GM19043 (cell line): ENCODE measurements around the gene SLC10A2.

Experiments used
- ATAC-seq: cut with Tn5 transposase; IDR thresholded peaks from one replicate; pipeline ENCODE4 v1.9.1; 2021; ENCODE audit warnings: low read depth; ENCODE audit not compliant: unreplicated experiment

The SLC10A2 gene

DNA sequence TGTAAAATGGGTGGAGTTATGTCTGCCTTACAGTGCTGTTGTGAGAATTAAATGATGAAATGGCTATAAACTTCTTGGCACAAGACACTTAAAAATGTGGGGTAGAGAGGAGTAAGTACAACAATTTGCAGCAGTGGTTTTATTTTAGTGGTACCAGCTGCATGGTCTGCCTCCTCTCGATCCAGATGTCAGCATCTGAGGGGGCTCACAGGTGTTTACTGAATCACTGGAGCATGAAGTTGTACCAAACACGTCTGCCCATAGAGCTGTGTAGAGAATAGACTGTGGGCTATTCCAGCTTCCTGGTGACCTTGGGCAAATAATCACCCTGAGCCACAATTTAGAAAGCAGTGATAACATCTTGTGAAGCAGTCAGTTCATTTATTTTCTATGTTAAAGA is 11.1 kb downstream of the SLC10A2 start:
- ATAC-seq: no peak

DNA sequence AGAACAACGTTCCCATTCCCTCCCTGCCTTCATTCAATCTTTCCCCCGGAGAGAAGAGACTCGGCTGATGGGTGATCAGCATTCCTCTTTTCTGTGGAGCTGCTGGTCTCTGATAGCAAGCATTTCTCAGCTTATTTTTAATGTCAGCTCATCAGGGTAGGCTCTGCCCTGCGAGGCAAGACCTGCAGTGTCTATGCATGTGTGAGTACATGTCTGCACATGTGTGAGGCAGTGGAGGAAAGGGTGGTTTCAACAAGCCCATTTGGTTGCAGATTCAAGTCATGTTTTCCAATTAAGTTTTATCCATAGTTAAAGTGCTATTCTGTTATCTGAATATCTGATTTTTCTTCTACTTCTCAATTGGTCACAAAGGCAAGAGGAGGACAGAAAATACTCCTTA is 19.5 kb downstream of the SLC10A2 start:
- no peak for ATAC-seq

DNA sequence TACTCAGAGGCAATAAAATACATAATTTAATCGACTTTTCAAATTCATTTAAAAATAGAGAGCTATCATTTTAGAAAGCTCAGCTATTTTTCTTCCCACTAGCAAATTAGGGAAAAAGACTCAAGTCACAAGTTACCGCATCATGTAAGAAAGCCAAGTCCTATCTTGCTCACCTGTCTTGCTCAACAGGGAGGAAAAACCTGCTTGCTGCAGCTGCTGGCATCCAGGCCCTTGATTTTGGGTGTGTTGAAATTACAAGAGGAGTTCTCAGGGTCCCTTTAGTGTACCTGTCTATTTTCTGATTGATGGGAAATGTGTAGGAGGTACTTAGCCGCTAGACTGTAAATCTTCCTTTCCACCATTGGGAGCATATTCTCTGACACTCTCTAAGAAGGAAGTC is 22.2 kb downstream of the SLC10A2 start:
- no peak for ATAC-seq

DNA sequence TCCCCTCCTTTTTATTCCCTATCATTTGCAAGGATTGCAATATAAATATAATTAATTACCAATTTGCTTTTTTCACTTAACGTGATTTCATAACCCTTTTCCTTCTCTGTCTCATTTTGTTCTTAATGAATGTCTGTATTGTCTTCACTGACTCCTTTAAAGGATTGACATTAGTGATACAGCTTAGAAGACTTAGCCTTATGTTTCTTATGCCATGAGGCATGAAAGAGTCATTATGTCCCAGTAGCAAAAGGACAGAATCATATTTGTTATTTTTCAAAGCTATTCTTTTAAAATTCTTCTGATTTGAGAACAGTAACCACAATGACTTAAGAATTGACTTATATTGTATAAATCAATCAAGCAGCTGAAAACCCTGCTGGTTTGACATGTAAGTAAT is 26.2 kb downstream of the SLC10A2 start:
- no peak for ATAC-seq

DNA sequence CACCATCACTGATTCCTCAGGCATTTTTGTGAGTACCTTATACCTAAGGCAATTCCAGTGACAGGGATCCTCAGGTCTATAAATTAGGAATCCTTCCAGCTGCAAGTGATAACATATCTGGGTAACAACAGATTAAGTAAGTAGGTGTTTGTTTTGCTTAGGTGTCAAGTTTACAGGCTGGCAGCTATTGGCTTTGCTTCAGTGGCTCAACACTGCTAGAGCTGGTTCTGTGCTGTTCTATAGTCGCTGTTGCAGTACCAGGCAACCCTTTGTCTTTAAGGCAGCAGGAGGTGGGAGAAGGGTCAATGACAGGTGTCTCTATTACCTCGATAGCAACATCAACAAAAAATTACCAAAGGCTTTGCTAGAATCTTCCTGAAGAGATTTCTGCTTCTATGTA is 27.0 kb downstream of the SLC10A2 start:
- ATAC-seq: no peak

DNA sequence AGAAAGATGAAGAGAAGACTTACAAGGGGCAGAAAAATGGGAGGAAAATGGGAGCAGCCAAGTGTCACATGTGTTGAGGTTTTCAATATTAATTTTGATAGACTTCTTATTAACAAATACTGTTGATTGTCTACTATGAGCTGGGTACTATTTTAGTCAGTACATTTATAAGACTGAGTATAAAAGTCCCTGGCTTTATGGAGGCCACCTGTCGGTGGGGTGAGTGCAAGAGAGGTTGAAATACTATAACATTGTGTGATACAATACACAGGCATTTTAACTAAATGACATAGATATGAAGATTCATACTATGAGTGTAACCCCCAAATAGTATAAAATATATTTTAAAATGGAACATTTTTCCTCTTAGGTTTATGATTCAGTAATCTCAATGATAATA is 29.9 kb downstream of the SLC10A2 start:
- ATAC-seq: no peak

DNA sequence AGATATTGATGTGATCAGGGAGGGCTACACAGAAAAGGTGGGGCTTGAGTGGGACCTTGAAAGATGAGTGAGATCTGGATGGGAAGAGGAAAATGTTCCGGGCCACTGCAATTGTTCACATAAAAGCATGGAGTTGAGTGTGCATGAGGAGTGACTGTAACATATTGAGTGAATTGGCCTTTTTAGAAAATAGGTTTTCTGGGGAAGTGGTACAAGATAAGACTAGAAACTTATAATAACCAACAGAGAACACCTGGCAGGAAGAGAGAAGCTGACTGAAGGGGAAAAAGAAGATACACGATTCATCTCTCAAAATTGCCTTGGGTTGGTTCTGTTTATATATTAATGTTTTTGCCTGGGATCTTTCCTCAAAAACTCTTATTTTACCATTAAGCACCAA is 32.2 kb downstream of the SLC10A2 start:
- ATAC-seq: no peak

DNA sequence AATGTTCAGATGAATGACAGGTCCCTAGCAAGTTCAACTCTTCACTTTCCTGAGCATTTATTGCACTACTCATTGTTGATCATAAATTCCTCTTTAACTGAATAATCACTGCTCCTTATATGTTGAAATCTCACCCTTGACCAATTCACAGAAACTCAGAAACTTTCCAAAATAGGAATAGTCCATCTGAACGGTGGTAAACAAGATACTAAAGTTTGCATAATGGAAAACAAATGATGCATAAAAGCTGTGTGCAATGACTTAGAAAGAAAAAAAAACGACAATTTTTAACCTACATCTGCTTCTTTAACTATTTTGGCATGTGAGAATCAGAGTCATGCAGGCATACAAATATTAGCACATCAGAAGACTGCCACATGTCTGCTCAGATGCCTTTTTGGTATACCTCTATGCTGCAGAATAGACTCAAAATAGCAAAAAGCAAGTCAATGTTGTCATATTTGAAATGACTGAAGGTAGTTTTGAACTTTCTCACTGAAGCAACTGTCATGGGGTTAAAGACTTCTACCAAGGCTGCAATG is 34.8 kb downstream of the SLC10A2 start:
- ATAC-seq: peak; percentile 86

DNA sequence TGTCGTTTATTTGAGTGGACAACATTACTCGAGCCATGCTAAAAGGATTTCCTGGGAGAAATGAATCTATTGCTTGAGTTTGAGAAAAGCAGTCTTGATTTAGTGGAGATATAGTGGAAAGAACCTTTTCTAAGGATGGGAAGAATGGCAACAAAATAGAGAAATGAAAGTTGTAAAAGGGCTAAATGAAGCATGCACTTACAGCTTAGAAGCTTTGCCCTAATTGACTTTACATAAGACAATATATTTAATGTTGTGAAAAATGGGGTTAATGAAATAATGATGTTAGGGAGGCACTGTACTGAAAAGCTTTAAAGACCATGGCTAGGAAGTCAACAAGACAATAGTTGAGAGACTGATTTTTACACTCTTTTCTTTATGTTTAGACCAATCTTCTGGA is 35.4 kb downstream of the SLC10A2 start:
- no peak for ATAC-seq

DNA sequence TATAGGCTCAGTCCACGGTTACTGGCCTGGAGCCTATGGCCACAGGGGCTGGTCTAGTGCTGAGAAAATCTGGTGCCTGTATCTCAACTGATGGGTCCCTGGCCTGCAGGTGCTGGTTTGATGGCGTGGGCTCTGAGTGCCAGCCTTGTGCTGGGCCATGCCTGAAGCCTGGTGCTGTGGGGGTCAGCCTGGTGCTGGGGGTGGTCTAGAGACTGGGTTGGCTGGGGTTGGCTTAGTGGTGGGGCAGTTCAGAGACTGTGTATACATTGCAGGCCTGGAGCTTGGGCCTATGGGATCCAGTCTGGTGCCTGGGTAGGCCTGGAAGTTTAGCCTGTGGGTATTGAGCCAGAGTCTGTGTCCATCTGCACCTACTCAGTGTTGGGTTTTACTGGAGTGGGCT is 36.4 kb downstream of the SLC10A2 start:
- ATAC-seq: no peak

DNA sequence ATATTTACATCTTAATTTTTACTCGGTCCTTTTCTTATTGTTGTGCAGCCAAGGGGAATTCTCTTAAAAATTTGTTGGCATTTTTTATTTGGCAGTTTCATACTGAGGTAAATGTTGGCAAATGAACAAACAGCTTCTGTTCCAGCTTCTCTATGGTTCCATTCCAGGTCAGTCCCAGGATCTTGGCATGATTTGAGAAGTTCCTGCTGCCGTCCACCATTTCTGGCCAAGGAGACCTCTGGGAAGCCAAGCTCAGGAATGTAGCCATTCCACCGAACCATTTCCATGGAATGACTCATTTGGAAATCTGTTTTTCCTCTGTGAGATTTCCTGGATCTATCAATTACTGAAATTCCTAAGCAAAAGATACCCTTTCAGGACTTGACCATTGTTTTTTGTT is 43.9 kb downstream of the SLC10A2 start:
- ATAC-seq: no peak

DNA sequence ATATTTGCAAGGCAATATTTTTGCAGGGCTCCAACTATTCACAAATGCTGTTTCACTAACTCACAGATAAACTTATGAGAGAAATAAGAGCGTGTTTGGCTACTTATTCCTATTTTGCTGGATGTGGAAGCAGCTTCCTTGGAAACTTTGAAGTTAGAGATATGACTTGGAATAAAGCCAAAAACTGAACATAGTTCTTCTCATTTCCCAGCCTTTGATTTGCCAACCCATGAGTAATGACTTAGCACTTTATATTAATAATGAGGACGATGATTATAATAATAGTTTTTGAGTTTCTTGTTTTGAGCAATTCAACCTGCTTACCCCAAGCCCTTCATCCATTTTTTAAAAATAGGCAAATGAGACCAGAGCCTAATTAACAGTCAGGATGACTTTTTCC is 47.7 kb downstream of the SLC10A2 start:
- ATAC-seq: no peak

DNA sequence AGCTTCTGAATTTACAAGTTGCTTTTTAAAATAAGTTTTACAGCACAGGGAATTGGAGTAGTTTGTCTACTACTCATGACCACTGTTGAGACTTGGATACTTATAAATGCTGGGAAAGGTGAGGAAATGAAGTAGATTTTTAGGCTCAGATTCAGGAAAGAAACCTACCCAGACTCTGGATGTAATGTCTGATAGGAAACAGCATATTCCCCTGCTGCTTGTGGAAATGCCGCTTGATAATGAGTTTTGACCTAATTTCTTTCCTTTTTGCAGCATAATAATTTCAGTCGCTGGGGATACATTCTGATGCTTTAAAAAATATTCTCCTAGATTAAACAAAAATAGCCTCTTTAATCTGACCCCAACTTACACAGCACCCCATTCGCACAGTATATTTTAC is 53.6 kb downstream of the SLC10A2 start:
- no peak for ATAC-seq

DNA sequence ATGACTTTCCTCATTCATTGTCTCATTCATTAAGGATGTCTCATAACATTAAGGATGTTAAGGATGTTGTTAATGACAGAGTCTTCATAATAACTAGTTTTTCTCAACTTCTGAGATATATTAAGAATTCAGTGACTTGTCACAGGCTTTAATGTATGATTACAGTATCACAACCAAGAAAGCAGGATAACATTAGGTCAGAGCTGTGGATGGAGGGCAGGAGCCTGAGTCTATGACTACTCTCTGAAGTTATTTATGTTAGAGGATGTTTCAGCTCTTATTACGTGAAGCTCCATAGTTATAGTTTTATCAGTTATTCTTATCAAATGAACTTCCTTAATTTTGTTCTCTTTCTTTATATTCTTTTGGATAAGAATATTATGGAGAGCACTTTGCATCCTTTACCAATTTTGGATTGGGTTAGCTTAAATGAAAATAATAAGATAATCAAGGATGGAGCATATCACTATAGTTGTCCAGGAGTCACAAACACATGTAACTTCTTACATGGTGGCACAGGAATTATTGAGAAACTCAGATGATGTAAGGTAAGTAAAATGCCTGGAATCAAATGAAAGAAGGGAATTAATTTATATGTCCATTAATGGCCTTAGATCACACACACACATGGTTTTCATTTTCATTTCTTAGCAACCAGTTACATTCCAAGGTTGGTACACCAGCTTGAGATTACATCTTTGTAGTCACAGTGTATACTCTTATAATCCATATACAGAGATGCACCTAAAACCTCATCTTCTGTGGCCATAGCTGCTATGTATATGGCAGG is 57.0 kb downstream of the SLC10A2 start:
- no peak for ATAC-seq

DNA sequence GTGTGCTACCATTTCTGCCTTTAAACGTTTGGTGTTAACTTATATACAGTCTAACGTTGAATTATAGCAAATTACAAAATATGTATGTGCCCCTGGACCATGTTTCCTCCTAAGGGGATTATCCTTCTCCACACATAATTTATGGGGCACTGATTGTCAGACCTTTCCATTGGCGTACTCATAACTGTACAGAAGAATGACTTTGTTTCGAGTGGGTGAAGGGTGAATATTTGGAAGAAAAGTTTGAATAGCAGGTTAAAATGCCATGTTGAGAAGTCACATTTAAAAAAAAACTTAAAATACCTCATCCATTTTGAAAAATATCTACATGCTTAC is 58.8 kb downstream of the SLC10A2 start:
- ATAC-seq: peak; percentile 27

DNA sequence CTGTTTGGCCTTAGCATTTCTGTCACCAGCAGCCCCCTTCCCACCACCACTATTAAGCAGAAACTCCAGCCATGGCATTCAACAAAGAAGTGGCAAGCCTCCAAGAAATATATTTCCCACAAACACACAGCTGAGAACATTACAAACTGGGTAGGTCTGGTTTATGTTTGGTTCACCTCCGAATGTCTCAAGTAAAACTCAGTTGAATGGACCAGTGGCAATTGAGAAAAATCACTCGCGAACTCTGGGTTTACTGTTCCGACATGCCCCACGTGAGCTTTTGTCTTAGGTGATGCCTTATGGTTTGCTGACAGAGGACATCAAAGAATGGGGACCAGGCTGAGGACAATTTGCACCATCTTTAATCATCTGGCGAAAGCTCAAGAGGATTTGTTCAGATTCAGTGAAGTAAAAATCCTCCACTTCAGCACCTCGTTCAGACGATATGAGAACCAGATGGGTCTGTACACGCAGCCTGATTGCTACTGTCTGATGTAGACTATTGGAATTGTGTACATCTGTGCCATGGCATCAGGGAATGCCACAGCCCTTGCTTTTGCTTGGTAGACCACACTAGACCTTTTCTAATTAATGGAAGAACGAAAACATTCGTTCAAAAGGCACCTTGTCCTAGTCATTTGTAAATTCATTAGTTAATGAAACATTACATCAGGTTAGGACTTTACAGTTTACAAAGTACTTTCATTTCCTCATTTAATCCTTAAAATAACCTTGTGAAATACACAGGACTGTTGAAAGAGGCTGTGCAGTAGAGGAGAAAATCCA is 59.4 kb downstream of the SLC10A2 start:
- peak; percentile 90 for ATAC-seq

DNA sequence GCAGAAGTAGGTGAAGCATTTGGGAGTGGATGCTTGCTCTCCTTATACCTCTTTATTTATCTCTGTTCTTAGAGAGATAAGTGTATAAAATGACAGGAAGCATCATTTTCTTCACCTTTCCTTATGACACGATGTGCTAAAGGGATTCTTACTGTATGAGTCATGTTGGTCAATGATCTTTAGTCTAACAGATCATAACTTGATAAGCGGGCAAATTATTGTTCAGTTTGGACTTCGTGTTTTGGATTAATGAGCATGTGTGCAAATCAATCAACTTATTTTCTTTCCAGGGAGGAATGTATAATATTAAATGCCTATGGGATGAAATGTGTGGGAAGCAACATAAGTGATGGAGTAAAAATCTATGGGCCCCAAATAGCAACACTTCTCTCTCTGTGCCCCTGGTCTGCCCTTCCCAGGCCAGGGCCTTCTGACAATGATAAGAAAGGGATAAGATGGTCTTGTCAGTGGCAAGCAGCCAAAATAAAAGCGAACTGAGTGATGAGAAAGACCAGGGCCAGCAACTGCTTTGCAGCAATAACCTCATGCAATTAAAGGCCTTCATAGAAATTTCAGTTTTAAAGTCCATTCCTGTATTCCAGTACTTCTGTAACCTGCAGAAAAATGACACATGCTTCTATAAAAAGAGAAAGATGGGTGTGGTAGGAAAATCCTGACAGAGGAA is 61.4 kb downstream of the SLC10A2 start:
- ATAC-seq: no peak

DNA sequence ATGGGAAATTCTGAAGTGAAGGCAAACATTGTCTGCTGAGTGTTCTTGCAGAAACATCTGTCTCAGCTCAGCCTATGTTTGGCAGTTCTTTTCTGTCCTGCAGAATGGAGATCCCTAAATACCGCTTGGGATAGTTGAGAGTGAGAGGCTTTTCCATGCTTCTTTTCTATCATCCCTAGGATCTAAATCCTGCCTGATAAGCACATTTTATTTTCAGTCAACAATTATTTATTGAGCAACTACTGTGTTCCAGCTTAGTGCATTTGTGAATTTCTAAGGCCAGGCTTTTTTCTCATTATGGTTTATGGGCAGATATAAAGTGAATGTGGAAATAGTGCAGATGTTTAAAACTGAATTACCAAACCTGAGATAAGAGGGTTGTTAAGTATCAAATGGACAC is 62.6 kb downstream of the SLC10A2 start:
- ATAC-seq: no peak

DNA sequence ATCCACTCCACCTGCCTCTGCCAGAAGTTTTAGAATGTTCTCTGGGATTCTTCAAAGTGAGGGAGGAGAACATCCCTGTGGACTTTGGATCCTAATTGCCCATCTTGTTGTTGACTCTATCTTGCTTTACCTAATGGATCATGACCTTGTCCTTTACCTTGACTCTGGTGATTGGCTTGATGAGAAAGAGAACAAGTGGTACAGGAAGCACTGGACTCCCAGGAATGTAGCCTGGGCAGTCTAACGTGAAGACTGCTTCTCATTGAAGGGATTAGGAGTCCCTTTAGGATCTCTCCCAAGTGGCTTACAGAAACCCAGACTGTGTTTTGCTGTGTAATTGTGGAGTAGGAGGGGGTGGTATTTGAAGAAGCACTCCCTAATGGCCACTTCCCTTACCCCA is 63.9 kb downstream of the SLC10A2 start:
- no peak for ATAC-seq

DNA sequence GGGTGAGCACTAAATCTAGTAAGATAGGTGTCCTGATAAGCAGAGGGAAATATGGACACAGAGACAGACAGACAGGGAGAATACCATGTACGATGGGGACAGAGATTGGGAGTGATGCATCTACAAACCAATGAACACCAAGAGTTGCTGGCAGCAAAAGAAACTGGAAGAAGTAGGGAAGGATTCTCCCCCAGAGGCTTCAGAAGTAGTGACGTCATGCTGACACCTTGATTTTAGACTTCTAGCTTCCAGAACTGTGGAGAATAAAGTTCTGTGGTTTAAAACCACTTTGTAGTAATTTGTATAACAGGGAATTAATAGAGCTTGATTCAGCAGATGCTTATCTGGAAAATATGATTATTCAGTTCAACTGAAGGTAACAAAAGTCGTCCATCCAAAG is 66.1 kb downstream of the SLC10A2 start:
- ATAC-seq: no peak

DNA sequence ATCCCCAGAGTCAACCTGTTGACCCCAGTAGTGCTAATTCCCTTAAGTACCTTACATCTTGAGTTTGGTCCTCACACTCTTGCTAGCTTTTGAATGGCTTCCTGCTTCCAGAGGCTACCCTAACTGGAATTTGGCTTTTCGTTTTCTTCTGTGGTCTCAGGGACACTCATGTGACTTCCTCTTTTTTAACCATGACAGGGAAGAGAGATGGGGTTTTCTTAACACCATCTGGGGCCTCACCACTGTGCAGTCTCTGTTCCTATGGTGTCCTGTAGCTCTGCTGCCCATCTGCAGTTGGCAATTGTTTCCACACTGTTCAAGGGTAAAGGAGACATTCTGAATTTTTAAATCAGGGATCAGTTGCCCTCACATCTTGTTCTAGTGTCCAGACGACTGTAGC is 66.7 kb downstream of the SLC10A2 start:
- ATAC-seq: peak; percentile 46
